ENCODE data around the gene PLD4. TPM values are rescaled to one million over a fixed set of nuclear protein-coding genes. Genes with fewer than 3 reads are reported as not detected.

Gene PLD4
- total and polyA plus RNA-seq, 2 of the 8 experiments (the other 6 are each of a cell fraction or from before 2014, with no cell fraction given) = 0.05 TPM; not detected in 1

GRCh38 chr14:104935026-104935650, 10.5 kb downstream of the PLD4 start (continued):
- TF ChIP-seq EGR1 (IDR thresholded peaks at IDR 0.05; ENCODE audit: borderline replicate concordance, low read depth, low read length) (no peak), CHD7 (IDR thresholded peaks at IDR 0.05; ENCODE audit: insufficient replicate concordance, low read length) (no peak), SP4 (IDR thresholded peaks at IDR 0.05; ENCODE audit: low read length) (no peak), E2F6 (IDR thresholded peaks at IDR 0.05) (no peak), SRF (IDR thresholded peaks at IDR 0.05; ENCODE audit: low read depth, low read length) (no peak), JUND (IDR thresholded peaks at IDR 0.05; ENCODE audit: low read length) (no peak), POLR2AphosphoS5 (IDR thresholded peaks at IDR 0.05; ENCODE audit: low read depth, low read length) (no peak), CHD1 (IDR thresholded peaks at IDR 0.05; ENCODE audit: low read depth, low read length) (no peak), POU5F1 (IDR thresholded peaks at IDR 0.05; ENCODE audit: low read depth, low read length) (no peak), RFX5 (IDR thresholded peaks at IDR 0.05; ENCODE audit: borderline replicate concordance, low read depth, low read length) (no peak)

All from H1 (cell line).